Fibroblast of skin of abdomen (primary cell): ENCODE data around the gene OBP2A.

Experiments used
- DNase-seq: peaks from one replicate; pipeline ENCODE4 v3.0.0-alpha.2; 2013

Gene OBP2A

GRCh38 chr9:135552698-135553171, 6.8 kb downstream of the OBP2A start:
- DNase-seq = no peak

GRCh38 chr9:135554718-135555117, 8.8 kb downstream of the OBP2A start:
- no peak for DNase-seq

- no peak for DNase-seq
These were observed 9.3 kb downstream of the OBP2A start for GRCh38 chr9:135555203-135555602.

GRCh38 chr9:135555910-135556309, 10.0 kb downstream of the OBP2A start:
- DNase-seq = no peak

GRCh38 chr9:135559606-135560005, 13.7 kb downstream of the OBP2A start:
- DNase-seq = no peak

- no peak for DNase-seq
These were observed 15.7 kb downstream of the OBP2A start, which contains the start of gene PAEP for GRCh38 chr9:135561391-135562234. TSS of gene PAEP (plus strand) at chr9:135561756.

- DNase-seq = no peak
These were observed 16.4 kb downstream of the OBP2A start for GRCh38 chr9:135562235-135562745.

- DNase-seq = no peak
These were observed 17.1 kb downstream of the OBP2A start for GRCh38 chr9:135563039-135563476.

GRCh38 chr9:135563858-135564257, 17.9 kb downstream of the OBP2A start:
- no peak for DNase-seq

GRCh38 chr9:135565141-135565628, 19.3 kb downstream of the OBP2A start:
- DNase-seq = no peak

- no peak for DNase-seq
These were observed 19.7 kb downstream of the OBP2A start for GRCh38 chr9:135565636-135566035.

GRCh38 chr9:135566552-135566951, 20.6 kb downstream of the OBP2A start:
- DNase-seq = no peak

- DNase-seq = no peak
These were observed 21.4 kb downstream of the OBP2A start for GRCh38 chr9:135567311-135567710.

- DNase-seq = no peak
These were observed 22.1 kb downstream of the OBP2A start for GRCh38 chr9:135568026-135568425.

- no peak for DNase-seq
These were observed 24.5 kb downstream of the OBP2A start for GRCh38 chr9:135570456-135570855.

- DNase-seq = no peak
These were observed 26.3 kb downstream of the OBP2A start for GRCh38 chr9:135572233-135572632.

- DNase-seq = no peak
These were observed 27.2 kb downstream of the OBP2A start for GRCh38 chr9:135573124-135573523.

GRCh38 chr9:135574331-135574730, 28.4 kb downstream of the OBP2A start:
- DNase-seq = no peak

GRCh38 chr9:135574943-135575342, 29.0 kb downstream of the OBP2A start:
- no peak for DNase-seq

GRCh38 chr9:135575995-135576631, 30.2 kb downstream of the OBP2A start:
- DNase-seq = no peak

GRCh38 chr9:135577256-135577655, 31.3 kb downstream of the OBP2A start:
- DNase-seq = no peak

- DNase-seq = no peak
These were observed 33.4 kb downstream of the OBP2A start for GRCh38 chr9:135579356-135579755.

GRCh38 chr9:135579889-135580660, 34.1 kb downstream of the OBP2A start:
- no peak for DNase-seq
